HG03135 (cell line): ENCODE data around the gene PROC.
"Not testable (repeated sequence)": the region's sequence is repeated elsewhere in the genome, so short reads cannot be mapped to it uniquely, and the experiment has no call there.

Experiments
- ATAC-seq: cut with Tn5 transposase; IDR thresholded peaks from one replicate; pipeline ENCODE4 v1.9.1; 2021; ENCODE audit warnings: mild to moderate bottlenecking, moderate library complexity; ENCODE audit not compliant: unreplicated experiment

PROC gene

DNA sequence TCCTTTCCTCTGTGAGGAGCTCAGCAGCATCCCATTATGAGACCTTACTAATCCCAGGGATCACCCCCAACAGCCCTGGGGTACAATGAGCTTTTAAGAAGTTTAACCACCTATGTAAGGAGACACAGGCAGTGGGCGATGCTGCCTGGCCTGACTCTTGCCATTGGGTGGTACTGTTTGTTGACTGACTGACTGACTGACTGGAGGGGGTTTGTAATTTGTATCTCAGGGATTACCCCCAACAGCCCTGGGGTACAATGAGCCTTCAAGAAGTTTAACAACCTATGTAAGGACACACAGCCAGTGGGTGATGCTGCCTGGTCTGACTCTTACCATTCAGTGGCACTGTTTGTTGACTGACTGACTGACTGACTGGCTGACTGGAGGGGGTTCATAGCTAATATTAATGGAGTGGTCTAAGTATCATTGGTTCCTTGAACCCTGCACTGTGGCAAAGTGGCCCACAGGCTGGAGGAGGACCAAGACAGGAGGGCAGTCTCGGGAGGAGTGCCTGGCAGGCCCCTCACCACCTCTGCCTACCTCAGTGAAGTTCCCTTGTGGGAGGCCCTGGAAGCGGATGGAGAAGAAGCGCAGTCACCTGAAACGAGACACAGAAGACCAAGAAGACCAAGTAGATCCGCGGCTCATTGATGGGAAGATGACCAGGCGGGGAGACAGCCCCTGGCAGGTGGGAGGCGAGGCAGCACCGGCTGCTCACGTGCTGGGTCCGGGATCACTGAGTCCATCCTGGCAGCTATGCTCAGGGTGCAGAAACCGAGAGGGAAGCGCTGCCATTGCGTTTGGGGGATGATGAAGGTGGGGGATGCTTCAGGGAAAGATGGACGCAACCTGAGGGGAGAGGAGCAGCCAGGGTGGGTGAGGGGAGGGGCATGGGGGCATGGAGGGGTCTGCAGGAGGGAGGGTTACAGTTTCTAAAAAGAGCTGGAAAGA, 7.6 kb downstream of the PROC start:
- no peak for ATAC-seq

DNA sequence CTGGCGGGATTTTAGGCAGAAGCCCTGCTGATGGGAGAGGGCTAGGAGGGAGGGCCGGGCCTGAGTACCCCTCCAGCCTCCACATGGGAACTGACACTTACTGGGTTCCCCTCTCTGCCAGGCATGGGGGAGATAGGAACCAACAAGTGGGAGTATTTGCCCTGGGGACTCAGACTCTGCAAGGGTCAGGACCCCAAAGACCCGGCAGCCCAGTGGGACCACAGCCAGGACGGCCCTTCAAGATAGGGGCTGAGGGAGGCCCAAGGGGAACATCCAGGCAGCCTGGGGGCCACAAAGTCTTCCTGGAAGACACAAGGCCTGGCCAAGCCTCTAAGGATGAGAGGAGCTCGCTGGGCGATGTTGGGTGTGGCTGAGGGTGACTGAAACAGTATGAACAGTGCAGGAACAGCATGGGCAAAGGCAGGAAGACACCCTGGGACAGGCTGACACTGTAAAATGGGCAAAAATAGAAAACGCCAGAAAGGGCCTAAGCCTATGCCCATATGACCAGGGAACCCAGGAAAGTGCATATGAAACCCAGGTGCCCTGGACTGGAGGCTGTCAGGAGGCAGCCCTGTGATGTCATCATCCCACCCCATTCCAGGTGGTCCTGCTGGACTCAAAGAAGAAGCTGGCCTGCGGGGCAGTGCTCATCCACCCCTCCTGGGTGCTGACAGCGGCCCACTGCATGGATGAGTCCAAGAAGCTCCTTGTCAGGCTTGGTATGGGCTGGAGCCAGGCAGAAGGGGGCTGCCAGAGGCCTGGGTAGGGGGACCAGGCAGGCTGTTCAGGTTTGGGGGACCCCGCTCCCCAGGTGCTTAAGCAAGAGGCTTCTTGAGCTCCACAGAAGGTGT, 8.5 kb downstream of the PROC start:
- ATAC-seq: no peak

DNA sequence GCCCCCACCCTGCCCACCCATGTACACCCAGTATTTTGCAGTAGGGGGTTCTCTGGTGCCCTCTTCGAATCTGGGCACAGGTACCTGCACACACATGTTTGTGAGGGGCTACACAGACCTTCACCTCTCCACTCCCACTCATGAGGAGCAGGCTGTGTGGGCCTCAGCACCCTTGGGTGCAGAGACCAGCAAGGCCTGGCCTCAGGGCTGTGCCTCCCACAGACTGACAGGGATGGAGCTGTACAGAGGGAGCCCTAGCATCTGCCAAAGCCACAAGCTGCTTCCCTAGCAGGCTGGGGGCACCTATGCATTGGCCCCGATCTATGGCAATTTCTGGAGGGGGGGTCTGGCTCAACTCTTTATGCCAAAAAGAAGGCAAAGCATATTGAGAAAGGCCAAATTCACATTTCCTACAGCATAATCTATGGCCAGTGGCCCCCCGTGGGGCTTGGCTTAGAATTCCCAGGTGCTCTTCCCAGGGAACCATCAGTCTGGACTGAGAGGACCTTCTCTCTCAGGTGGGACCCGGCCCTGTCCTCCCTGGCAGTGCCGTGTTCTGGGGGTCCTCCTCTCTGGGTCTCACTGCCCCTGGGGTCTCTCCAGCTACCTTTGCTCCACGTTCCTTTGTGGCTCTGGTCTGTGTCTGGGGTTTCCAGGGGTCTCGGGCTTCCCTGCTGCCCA, 9.3 kb downstream of the PROC start:
- ATAC-seq: no peak

DNA sequence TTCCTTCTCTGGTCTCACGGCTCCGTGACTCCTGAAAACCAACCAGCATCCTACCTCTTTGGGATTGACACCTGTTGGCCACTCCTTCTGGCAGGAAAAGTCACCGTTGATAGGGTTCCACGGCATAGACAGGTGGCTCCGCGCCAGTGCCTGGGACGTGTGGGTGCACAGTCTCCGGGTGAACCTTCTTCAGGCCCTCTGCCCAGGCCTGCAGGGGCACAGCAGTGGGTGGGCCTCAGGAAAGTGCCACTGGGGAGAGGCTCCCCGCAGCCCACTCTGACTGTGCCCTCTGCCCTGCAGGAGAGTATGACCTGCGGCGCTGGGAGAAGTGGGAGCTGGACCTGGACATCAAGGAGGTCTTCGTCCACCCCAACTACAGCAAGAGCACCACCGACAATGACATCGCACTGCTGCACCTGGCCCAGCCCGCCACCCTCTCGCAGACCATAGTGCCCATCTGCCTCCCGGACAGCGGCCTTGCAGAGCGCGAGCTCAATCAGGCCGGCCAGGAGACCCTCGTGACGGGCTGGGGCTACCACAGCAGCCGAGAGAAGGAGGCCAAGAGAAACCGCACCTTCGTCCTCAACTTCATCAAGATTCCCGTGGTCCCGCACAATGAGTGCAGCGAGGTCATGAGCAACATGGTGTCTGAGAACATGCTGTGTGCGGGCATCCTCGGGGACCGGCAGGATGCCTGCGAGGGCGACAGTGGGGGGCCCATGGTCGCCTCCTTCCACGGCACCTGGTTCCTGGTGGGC, 10.0 kb downstream of the PROC start:
- ATAC-seq: no peak

DNA sequence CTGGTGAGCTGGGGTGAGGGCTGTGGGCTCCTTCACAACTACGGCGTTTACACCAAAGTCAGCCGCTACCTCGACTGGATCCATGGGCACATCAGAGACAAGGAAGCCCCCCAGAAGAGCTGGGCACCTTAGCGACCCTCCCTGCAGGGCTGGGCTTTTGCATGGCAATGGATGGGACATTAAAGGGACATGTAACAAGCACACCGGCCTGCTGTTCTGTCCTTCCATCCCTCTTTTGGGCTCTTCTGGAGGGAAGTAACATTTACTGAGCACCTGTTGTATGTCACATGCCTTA, 10.5 kb downstream of the PROC start:
- no peak for ATAC-seq

DNA sequence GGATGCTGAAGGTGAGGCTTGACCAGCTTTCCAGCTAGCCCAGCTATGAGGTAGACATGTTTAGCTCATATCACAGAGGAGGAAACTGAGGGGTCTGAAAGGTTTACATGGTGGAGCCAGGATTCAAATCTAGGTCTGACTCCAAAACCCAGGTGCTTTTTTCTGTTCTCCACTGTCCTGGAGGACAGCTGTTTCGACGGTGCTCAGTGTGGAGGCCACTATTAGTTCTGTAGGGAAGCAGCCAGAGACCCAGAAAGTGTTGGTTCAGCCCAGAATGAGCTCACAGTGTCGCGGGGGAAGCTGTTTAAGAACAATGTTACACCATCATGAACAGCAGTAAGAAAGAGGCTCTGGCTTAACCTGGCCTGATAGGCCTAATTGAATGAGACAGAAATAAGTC, 11.1 kb downstream of the PROC start:
- ATAC-seq: no peak

DNA sequence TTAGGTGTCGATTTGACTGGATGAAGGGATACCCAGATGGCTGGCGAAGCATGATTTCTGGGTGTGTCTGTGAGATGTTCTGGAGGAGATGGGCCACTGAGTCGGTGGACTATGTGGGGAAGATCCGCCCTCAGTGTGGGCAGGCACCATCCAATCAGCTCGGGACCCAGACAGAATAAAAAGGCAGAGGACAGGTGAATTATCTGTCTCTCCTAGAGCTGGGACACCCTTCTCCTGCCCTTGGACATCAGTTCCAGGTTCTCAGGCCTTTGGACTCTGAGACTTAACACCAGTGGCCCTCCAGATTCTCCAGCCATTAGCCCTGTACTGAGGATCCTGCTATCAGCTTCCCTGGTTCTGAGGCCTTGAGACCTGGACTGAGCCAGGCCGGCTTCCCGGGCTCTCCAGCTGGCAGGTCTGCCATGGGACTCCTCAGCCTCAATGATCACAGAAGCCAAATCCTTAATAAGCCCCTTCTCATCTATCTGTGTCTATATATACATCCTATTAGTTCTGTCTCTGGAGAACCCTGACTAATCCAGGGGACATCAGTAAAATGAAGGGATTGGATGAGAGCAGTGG, 11.7 kb downstream of the PROC start:
- ATAC-seq: no peak

DNA sequence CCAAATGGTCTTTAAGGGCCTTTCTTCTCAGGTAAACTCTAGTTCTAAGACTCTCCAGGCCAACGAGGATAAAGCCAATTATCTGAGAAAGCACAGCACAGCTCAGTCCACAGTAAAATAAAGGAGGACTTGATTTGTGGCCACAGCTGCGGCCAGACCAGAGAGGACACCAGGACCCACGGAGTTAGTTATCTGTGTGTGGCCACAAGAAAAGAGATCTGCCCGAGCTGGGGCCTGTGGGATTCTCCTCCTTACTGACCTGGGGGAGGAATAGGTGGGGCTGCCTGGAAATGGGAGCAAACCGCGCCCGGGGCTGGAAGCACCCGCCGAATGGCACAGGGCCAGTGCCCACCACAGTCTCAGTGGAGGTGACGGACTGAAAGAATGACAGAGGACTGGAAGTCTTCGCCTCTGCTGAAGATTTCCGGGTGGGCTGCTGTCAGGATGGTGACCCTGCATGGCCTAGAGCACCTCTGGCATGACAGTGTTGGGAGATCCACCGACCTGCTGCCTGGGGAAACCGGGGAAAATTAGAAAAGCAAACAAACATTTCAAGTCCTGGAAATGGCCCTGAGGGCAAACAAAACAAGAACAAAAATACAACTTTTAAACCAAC, 13.3 kb downstream of the PROC start:
- ATAC-seq: no peak

DNA sequence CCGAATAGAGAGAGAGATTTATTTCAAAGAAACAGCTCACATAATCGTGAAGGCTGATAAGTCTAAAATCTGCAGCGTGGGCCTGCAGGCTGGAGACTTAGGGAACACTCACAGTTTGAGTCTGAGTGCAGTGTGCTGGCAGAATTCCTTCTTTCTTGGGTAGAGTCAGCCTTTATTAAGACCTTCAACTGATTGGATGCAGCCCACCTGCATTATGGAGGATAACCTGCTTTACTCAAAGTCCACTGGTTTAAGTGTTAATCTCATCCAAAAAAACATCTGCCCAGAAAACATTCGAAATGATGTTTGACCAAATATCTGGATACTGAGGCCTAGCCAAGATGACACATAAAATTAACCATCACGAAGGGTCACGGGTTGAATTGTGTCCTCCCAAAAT, 16.3 kb downstream of the PROC start:
- no peak for ATAC-seq

DNA sequence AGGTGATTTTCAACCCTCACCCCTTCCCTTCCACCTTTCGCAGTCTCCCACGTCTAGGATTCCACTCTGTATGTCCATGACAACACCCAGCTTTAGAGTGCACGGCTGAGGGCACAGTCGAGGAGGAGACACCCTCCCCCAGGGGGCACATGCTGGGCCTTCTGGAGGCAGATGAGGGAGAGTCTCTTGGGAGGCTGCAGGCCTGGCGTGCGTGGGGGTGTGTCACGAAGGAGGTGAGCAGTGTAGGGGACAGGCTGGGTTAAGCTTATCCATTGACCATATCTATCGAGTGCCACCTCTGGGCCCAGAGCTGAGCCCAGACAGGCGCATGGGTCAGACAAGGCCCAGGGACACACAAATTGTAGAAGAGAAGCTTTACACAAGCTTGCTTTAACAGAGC, 18.8 kb downstream of the PROC start:
- no peak for ATAC-seq

DNA sequence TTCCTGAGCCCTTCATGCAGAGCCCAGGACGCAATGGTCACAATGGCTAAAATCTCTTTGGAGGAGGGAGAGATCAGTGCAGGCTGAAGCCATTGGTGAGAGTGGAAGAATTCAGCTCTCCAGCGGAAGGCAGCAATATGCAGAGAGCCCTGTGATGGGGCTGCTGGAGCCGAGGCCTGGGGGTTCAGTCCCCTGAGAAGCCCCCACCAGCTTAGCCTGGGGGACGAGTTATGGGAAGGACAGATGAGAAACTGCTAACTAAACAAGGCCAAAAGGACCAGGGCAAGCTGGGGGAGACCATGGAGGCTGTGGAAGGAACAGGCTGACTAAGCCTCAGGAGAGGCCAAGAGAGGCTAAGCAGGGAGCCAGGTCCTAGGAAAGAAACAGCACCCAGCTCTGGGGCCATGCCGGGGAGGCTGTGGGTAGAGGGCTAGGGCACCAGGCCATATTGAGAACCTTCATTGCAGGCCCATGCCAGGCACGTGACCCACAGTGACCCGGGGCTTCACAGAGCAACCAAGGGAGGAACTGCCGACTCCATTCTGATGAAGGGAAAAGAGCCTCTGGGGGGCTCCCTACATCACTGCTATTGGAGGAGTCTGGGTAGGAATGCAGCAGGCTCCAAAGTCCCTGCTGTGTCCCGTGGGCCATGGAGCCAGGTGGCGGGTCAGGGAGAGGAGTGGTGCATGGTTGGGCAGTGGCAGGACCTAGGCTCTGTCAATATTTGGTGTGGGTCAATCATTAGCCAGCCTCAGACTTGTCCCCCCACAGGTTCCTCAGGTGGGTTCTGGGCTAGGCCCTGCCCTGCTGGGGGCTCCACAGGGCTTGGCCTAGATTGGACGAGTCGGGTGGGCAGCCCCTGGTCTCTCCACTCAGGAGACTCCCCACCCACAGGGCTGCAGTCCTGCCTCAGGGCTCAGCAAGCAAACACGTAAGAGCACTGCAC, 19.8 kb downstream of the PROC start:
- no peak for ATAC-seq

DNA sequence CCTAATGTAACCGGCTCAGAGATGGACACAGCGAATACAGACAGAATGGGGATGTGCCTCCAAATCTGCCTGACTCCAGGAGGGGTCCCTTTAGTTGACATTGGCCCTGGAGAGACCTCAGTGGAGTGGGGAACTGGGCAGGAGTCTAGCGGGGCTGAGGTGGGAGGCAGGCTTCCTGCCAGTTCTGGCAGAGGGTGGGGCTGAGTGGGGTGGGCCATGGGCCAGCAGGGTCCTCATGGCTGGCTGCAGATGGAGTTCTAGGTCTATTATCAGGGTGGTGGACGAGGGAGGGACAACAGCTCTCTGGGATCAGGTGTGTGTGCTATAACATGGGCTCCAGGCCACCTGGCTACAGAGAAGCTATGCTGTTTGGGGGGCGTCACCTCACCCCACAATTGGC, 21.1 kb downstream of the PROC start:
- no peak for ATAC-seq

DNA sequence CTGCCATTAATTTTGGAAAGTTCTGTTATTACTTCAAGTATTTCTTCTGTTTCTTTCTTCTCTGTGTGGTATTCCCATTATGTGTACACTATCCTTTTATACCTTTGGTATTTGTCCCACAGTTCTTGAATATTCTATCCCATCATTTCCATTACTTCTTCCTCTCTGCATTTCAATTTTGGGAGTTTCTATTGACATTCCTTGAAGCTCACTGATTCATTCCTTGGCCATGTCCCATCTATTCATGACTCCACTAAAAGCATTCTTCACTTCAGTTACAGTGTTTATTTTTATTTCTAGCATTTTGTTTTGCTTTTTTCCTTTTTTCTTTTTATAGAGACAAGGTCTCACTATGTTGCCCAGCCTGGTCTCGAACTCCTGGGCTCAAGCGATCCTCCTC, 30.3 kb downstream of the PROC start:
- no peak for ATAC-seq

DNA sequence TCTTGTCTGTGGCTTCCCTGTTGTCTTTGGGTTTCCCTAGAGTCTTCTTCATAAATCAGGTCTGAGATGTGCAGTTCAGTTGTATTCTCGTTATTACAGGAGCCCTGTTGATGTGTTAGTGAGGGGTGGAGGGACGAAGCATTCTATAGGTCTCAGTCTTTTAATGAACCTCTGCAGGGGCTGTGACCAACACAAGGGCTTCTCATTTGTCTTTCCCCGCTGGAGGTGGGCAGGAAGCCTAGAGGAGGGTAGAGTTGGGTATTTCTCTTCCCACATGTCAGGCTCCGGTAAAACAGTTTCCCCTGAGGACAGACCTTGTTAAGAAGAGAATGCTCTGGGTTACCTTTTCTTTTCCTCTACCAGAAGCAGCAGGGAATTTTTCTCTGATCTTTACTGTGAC, 31.2 kb downstream of the PROC start:
- no peak for ATAC-seq

DNA sequence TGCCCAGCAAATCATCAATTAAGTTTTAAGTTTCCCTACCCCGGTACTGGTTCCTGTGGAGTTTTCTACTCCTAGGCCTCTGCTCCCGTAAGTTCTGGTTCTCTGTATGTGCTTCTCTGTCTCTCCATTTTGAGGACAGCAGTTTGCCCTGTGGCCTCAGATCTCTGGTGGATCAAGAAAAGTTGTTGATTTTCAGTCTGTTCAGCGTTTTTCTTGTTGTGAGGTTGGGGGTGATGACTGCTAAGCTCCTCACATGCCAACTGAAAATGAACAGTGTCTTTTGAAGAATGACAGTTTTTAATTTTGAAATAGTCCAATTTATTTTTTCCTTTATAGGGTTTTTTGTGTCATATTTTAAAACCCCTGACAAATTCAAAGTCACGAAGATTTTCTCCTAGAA, 31.7 kb downstream of the PROC start:
- no peak for ATAC-seq

DNA sequence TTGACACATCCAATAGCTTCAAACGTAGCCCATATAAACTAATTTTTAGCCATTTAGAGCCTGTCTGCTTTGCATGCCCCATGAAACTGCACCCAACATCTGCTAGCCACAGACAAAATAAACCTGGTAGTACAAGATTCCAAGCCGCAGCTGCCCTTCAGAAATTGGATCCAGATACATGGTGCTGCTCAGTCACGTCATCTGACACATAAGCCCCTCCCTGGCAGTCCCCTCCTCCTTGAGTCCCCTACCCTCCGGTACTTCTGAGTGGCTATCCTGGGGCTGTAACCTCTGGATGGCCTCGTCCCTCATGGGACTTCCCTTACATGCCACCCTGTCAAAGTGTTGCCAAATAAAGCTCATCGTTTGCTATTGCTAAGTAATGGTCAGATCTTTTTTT, 33.8 kb downstream of the PROC start:
- ATAC-seq: no peak

DNA sequence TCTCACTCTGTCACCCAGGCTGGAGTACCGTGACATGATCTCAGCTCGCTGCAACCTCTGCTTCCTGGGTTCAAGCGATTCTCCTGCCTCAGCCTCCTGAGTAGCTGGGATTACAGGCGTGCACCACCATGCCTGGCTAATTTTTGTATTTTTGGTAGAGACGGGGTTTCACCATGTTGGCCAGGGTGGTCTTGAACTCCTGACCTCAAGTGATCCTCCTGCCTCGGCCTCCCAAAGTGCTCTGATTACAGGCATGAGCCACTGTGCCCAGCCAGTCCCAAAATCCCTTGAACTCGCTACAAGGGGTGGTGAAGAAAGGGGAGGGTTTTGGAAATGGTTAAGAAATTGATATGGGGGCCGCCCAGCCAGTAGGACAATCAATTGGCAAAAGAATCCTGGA, 34.2 kb downstream of the PROC start:
- not testable (repeated sequence) for ATAC-seq

DNA sequence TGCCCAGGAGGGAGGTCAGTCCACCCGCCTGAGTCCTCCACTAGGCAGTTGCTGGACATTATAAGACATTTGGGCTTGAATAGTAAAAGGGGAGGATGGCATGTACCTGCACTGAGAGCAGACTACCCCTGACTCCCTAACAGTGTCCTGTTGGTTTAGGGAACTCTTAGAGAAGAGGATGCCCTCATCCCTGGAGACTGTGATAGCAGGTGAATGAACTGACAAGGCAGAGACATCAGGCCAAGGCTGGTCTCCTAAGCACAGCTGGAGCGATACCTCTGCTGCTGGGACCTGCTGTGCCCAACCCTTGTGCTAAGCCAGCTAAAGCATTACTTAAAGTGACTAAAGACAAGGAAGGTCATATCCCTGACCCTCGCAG, 34.8 kb downstream of the PROC start:
- ATAC-seq: no peak
